OCI-LY3 (cell line): Measurements from ENCODE around the gene MAGI2.

Experiments
- H2AFZ ChIP-seq: fragments of 200-600, 300-600 bp; shearing (Covaris generic); 2 replicates; pipeline ENCODE4 v1.6.0; 2014; ENCODE audit warnings: antibody characterized with exemption, low read depth, low read length
- H3K27ac ChIP-seq: fragments of 200-600, 300-600 bp; sonication (generic); 2 replicates; pipeline ENCODE4 v1.5.1; 2014; ENCODE audit warnings: mild to moderate bottlenecking, low read length, moderate library complexity, mixed read lengths
- H3K27me3 ChIP-seq: fragments of 200-600, 300-600 bp; sonication (generic); 2 replicates; pipeline ENCODE4 v1.6.1; 2014; ENCODE audit warnings: low read depth, low read length, mixed read lengths
- H3K36me3 ChIP-seq: fragments of 200-600, 300-600 bp; sonication (generic); replicated peaks from 2 replicates; pipeline ENCODE3; 2014; ENCODE audit warnings: low read depth, low read length, mixed read lengths
- H3K4me1 ChIP-seq: fragments of 300-600, 200-600 bp; sonication (generic); 2 replicates; pipeline ENCODE4 v1.6.1; 2014; ENCODE audit warnings: low read length, mixed read lengths
- H3K4me2 ChIP-seq: fragments of 200-600, 300-600 bp; sonication (generic); 2 replicates; pipeline ENCODE4 v1.6.1; 2014; ENCODE audit warnings: low read length, mixed read lengths
- H3K4me3 ChIP-seq: fragments of 300-600, 200-600 bp; sonication (generic); 2 replicates; pipeline ENCODE4 v1.5.1; 2014; ENCODE audit warnings: antibody characterized with exemption, mild to moderate bottlenecking, low read length, moderate library complexity
- H3K79me2 ChIP-seq: fragments of 300-600, 200-600 bp; shearing (Covaris generic); 2 replicates; pipeline ENCODE4 v1.6.1; 2014; ENCODE audit warnings: mild to moderate bottlenecking, low read length, mixed read lengths
- H3K9ac ChIP-seq: fragments of 300-600, 200-600 bp; shearing (Covaris generic); 2 replicates; pipeline ENCODE4 v1.6.0; 2014; ENCODE audit warnings: mild to moderate bottlenecking, low read length, moderate library complexity
- H3K9me3 ChIP-seq: fragments of 200-600, 300-600 bp; shearing (Covaris generic); 2 replicates; pipeline ENCODE4 v1.6.1; 2014; ENCODE audit warnings: low read length, mixed read lengths; ENCODE audit not compliant: insufficient read depth
- H4K20me1 ChIP-seq: fragments of 200-600, 300-600 bp; sonication (generic); 2 replicates; pipeline ENCODE4 v1.6.1; 2016; ENCODE audit warnings: low read length, mixed read lengths; ENCODE audit not compliant: insufficient read depth
- EZH2phosphoT487 ChIP-seq: fragments of 200-600 bp; shearing (Covaris generic); IDR thresholded peaks from 2 replicates; pipeline ENCODE4 v1.6.1; 2018; ENCODE audit warnings: antibody characterized with exemption, mixed run types, low read depth
- TF ChIP-seq, protein P1 (sequence below): fragments of 200-600, 300-600 bp; sonication (generic); IDR thresholded peaks from 2 replicates; pipeline ENCODE4 v1.5.1; 2014; ENCODE audit warnings: antibody characterized with exemption, low read length, low read depth

The MAGI2 gene

DNA sequence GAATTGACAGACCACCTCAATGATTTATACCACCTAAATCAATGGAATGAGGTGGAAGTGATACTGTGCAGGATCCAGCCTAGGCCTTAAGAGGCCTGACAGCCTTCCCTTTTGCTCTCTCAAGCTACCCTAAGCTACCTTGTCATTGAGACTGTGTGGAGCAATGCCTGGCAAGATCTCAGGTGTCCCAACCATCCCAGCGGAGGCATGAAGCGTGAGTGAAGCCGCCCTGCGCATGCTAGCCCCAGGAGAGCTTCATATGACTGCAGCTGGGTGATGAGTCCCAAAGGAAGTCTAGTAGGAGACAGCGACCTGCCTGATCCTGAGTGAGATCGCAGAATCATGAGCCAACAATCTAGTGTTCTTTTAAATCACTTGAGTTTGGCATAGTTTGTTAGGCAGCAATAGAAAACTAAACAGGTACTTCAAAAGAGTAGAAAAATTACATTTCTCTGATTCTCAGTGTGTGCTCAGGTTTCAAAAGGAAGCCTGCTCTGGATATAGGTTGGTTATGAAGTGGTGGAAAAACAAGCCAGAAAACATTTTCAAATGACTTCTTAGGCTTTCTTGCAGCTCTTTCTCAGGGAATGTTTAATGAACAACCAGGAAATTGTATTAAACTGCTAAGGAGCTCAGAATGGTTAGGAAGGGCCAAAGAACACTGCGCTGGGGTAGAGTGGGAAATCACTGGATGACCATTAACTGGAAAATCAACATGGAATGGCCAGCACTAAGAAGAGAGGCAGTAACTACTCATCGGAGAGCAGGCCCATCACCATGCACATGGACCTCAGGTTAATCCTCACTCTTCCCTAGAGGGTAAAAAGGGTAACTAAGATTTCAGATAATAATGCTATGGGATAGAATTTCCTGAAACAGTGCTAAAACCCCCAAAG is 1119.7 kb downstream of the MAGI2 start:
- Histone ChIP-seq H2AFZ (no peak overlapping the region), H3K79me2 (no peaks in the 10 kb centered on the region), H3K4me1 (no peaks in the 10 kb centered on the region), H3K27me3 (no peaks in the 10 kb centered on the region), H4K20me1 (no peaks in the 10 kb centered on the region), H3K27ac (no peak overlapping the region), H3K9me3 (no peaks in the 10 kb centered on the region), H3K9ac (no peak overlapping the region), H3K36me3 (no peaks in the 10 kb centered on the region), H3K4me2 (no peak overlapping the region), H3K4me3 (no peak overlapping the region)
- TF ChIP-seq, protein P1, sequence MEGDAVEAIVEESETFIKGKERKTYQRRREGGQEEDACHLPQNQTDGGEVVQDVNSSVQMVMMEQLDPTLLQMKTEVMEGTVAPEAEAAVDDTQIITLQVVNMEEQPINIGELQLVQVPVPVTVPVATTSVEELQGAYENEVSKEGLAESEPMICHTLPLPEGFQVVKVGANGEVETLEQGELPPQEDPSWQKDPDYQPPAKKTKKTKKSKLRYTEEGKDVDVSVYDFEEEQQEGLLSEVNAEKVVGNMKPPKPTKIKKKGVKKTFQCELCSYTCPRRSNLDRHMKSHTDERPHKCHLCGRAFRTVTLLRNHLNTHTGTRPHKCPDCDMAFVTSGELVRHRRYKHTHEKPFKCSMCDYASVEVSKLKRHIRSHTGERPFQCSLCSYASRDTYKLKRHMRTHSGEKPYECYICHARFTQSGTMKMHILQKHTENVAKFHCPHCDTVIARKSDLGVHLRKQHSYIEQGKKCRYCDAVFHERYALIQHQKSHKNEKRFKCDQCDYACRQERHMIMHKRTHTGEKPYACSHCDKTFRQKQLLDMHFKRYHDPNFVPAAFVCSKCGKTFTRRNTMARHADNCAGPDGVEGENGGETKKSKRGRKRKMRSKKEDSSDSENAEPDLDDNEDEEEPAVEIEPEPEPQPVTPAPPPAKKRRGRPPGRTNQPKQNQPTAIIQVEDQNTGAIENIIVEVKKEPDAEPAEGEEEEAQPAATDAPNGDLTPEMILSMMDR: no peak
- no peak for TF ChIP-seq EZH2phosphoT487

DNA sequence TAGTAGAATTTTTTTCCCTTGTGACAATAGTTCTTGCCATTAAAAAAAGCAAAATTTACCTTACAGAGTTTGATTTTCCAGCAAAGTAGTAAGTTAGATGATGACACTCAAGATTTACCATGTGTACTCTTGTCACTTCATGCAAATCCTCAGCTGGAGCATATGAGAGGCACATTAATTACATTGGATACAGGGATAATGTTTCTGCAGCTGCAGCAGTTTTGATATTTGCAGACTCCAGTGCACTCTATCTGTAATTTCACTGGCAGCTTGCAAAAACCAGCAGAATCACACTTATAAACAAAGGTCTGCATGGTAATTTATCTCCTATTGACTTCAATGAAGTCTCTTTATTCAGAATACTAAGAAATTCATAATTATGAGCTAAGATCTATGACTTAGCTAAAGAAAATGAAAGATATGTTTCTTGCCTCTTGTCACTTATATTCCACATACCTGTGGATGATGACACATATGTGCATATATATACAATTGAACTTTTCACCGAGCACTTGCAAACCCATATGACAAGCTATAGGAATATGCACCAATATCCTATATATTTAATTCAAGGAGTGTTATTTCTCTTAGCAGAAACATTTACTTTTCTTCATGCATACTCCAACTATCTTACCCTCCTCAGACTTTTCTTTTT is 1124.3 kb downstream of the MAGI2 start:
- H3K36me3 ChIP-seq: no peaks in the 10 kb centered on the region
- no peak overlapping the region for H3K9ac ChIP-seq
- H3K4me2 ChIP-seq: no peak overlapping the region
- no peaks in the 10 kb centered on the region for H3K27me3 ChIP-seq
- H3K9me3 ChIP-seq: no peaks in the 10 kb centered on the region
- no peaks in the 10 kb centered on the region for H3K79me2 ChIP-seq
- H3K27ac ChIP-seq: no peak overlapping the region
- TF ChIP-seq, protein P1: no peak
- no peak for TF ChIP-seq EZH2phosphoT487
- no peaks in the 10 kb centered on the region for H4K20me1 ChIP-seq
- no peak overlapping the region for H2AFZ ChIP-seq
- H3K4me3 ChIP-seq: no peak overlapping the region
- H3K4me1 ChIP-seq: no peaks in the 10 kb centered on the region

DNA sequence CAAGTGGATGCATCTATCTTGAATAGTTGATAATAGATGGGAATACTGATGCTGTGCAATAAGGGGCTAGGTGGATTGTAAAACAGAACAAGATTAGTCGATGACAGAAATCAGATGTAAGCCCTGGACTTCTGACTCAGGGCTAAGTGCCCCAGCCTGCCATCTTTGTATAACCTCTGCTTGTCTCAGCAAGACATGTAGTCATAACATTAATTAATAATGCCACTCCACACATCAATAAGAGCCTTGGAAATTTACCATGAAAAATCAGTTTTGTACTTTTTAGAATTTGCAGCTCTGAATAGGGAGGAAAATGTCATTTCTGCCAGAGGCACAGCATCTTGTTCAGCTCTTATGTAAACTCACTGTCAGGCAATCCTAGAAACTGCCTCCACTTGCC is 1125.7 kb downstream of the MAGI2 start:
- Histone ChIP-seq H3K79me2 (no peaks in the 10 kb centered on the region), H3K4me1 (no peaks in the 10 kb centered on the region), H3K9me3 (no peaks in the 10 kb centered on the region), H2AFZ (no peak overlapping the region), H3K4me2 (no peak overlapping the region), H4K20me1 (no peaks in the 10 kb centered on the region), H3K9ac (no peak overlapping the region), H3K27me3 (no peaks in the 10 kb centered on the region), H3K36me3 (no peaks in the 10 kb centered on the region), H3K4me3 (no peak overlapping the region), H3K27ac (no peak overlapping the region)
- no peak for TF ChIP-seq EZH2phosphoT487
- TF ChIP-seq, protein P1: no peak

DNA sequence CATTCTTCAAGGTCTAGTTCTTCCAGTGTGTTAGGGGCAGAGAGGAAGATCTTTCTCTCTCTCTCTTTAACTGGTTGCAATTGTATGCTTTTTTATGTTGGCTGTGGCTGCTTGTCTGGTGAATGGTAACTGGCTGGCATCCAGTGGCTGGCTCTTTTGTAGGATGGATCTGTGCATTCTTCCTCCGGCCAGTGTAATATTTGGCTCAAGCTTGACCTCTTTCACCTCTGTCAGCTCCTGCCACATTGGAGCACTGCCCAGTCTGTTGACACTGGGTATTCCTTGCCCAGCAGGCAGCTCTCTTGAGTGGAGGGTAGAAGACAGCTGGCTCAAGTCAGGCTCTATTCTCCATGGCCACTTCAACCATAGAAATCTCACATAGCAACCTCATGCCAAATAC is 1126.6 kb downstream of the MAGI2 start:
- Histone ChIP-seq H3K4me2 (no peak overlapping the region), H3K27me3 (no peaks in the 10 kb centered on the region), H3K27ac (no peak overlapping the region), H3K36me3 (no peaks in the 10 kb centered on the region), H3K4me3 (no peak overlapping the region), H4K20me1 (no peaks in the 10 kb centered on the region), H3K9me3 (no peaks in the 10 kb centered on the region), H3K79me2 (no peaks in the 10 kb centered on the region), H2AFZ (no peak overlapping the region), H3K9ac (no peak overlapping the region), H3K4me1 (no peaks in the 10 kb centered on the region)
- TF ChIP-seq, protein P1: no peak
- no peak for TF ChIP-seq EZH2phosphoT487
